Small intestine (tissue), 7 donors: ENCODE data around the gene ETV7. TPM values are rescaled to one million over a fixed set of nuclear protein-coding genes. Genes with fewer than 3 reads are reported as not detected.

ENCODE experiments used
- DNase-seq, 2 donors: peaks; one replicate each; pipeline versions ENCODE4 v3.0.0 to v3.0.0-alpha.2; 2013
- FAIRE-seq: peaks from 2 replicates; lab custom pipeline; 2012; peaks lifted over from hg19 to GRCh38; lab: Jason Lieb, UNC
- H3K27ac ChIP-seq, 3 donors: one replicate each; pipeline ENCODE4 v1.5.1; 2013; ENCODE audit warnings: low read length in 2 of 3, mild to moderate bottlenecking in 2 of 3, control low read depth in 1 of 3, inconsistent platforms in 1 of 3, low read depth in 1 of 3, moderate library complexity in 1 of 3
- H3K27me3 ChIP-seq, 3 donors: one replicate each; pipeline ENCODE4 v1.6.1; 2013; ENCODE audit warnings: low read length in 3 of 3, inconsistent platforms in 1 of 3; ENCODE audit not compliant: control insufficient read depth in 3 of 3, insufficient read depth in 3 of 3
- H3K36me3 ChIP-seq, 3 donors: one replicate each; pipeline ENCODE4 v1.6.1; 2013; ENCODE audit warnings: low read length in 3 of 3, inconsistent platforms in 1 of 3, low read depth in 1 of 3, mild to moderate bottlenecking in 1 of 3, moderate library complexity in 1 of 3; ENCODE audit not compliant: control insufficient read depth in 3 of 3, insufficient read depth in 2 of 3
- H3K4me1 ChIP-seq, 3 donors: one replicate each; pipeline ENCODE4 v1.6.1; 2013; ENCODE audit warnings: low read length in 2 of 3, inconsistent platforms in 1 of 3, low read depth in 1 of 3, mild to moderate bottlenecking in 1 of 3, moderate library complexity in 1 of 3; ENCODE audit not compliant: control insufficient read depth in 3 of 3, insufficient read depth in 2 of 3
- H3K4me3 ChIP-seq, 3 donors: one replicate each; pipeline ENCODE4 v1.5.1; 2013; ENCODE audit warnings: low read length in 3 of 3, control low read depth in 1 of 3, inconsistent platforms in 1 of 3, low read depth in 1 of 3, mild to moderate bottlenecking in 1 of 3, moderate library complexity in 1 of 3
- H3K9me3 ChIP-seq, 2 donors: one replicate each; pipeline ENCODE4 v1.6.1; 2013; ENCODE audit warnings: low read depth in 1 of 2, low read length in 1 of 2; ENCODE audit not compliant: control insufficient read depth in 2 of 2, insufficient read depth in 1 of 2
- WGBS, 3 donors: extraction: QIAGEN DNeasy Blood & Tissue Kit; methylation state at CpG; one replicate each; pipeline ENCODE4 v1.1.7; 2013; 5-methylcytosine and 5-hydroxymethylcytosine counted together
- polyA plus RNA-seq, 4 donors: library from polyadenylated mRNA; stranded (reverse) in 3 of 4; unstranded in 1 of 4; fragments of 200-250 nt in 3 of 4; fragments of 120-200 nt in 1 of 4; gene quantifications; one replicate each; pipeline versions ENCODE4 v1.2.1 to v1.2.3, GENCODE V29; 2013
- donor health status: healthy with polysubstance abuse.
- donor health status: control.
- donor health status: control.
- donor health status: Bipolar disorder and iron deficiency.
- donor health status: healthy.

ETV7 gene
- polyA plus RNA-seq, 4 donors: 7.4 to 26.2 (median 16.0) TPM

DNA sequence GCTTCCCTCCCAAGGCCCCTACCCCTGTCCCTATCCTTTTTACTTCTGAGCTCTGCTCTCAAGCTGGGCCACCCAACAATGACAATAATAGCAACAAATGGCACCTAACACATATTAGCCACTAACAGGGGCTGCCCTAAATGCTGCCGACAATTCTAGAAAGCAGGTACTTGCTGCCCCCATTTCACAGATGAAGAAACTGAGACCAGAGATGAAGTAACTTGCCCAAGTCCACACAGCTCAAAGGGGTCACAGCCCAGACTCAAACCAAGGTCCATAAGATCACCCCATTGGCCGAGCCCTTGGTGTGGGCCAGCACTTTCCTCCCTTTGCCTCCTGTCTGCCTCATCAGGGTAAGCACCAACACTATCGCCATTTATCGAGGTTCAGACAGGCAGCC is 62.8 kb downstream of the ETV7 start:
- DNase-seq: no peak
- Histone ChIP-seq H3K27ac (no peak overlapping the region), H3K27me3 (no peaks in the 10 kb centered on the region), H3K4me1 (peaks cover 0 to 12% (median 2%) of the 10 kb centered on the region in 3 donors), H3K4me3 (no peak overlapping the region), H3K9me3 (no peaks in the 10 kb centered on the region), H3K36me3 (peaks cover 2 to 85% (median 40%) of the 10 kb centered on the region in 3 donors)
- FAIRE-seq: no peak
- 92 to 98% (median 94%) methylated on average over 4 of the region's 4 CpGs for WGBS, 3 donors

DNA sequence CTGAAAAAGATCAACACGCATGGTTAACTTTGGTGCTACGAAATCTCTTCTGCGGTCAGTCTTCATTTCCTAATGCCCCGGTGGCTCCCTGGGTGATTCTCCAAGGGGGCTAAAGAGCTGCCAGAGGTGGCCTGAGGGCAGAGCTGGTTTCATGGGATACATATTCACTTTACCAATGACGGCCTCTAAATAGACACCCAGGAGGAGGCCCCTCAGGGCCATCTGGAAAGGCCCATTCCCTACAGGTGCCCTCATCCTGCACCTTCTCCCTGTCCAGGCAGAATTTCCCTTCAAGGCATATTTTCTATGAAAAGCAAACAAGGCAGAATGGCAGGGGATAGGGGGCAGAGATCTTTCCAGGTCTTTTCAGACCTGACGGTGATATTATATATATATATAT is 63.3 kb downstream of the ETV7 start:
- Histone ChIP-seq H3K36me3 (peaks cover 2 to 84% (median 40%) of the 10 kb centered on the region in 3 donors), H3K9me3 (no peaks in the 10 kb centered on the region), H3K27me3 (no peaks in the 10 kb centered on the region), H3K27ac (no peak overlapping the region), H3K4me1 (peaks cover 0 to 16% (median 2%) of the 10 kb centered on the region in 3 donors), H3K4me3 (no peak overlapping the region)
- 94 to 96% (median 96%) methylated on average over 6 of the region's 6 CpGs for WGBS, 3 donors
- DNase-seq (no peak), FAIRE-seq (no peak)

DNA sequence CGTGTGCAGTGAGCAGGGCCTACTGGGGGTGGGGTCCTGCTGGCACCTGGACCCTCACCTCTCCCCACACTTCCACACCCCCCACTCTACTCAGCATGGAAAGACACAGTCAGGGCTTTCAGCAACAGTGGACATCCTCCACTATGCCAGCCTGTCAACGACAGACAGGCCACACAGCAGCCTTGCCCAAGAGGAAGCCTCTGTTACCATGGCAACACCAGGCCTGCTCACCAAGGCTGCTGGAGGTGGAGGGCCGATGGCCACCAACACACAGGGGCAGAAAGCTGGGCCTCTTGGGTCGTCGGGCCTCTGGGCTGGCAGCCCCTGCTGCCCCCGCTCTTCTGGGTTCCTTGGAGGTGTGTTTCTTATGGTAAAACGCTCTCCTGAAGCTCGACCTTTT is 64.4 kb downstream of the ETV7 start:
- Histone ChIP-seq H3K27me3 (no peaks in the 10 kb centered on the region), H3K9me3 (no peaks in the 10 kb centered on the region), H3K36me3 (peaks cover 2 to 76% (median 33%) of the 10 kb centered on the region in 3 donors), H3K4me1 (peaks cover 0 to 21% (median 2%) of the 10 kb centered on the region in 3 donors), H3K4me3 (no peak overlapping the region), H3K27ac (no peak overlapping the region)
- 80 to 84% (median 82%) methylated on average over 8 of the region's 8 CpGs for WGBS, 3 donors
- no peak for FAIRE-seq
- no peak for DNase-seq

DNA sequence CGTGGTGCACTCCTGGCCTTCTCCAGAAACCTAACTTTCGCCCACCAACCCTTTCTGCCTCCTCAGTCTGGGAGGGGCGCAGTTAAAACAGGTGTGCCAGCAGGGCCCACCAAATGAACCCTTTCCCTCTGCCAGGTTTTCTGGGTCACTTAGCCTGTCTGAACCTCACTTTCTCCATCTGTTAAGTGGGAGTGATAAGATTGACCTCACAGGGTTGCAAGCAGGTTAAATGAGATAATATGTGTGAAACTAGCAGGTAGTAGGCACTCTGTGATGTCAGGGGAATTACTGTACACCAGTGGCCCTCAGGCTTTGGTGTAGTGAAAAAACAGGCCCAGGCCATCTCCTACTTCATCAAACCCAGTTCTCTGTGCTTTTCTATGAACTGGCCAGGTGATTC is 64.9 kb downstream of the ETV7 start:
- H3K4me3 ChIP-seq: no peak overlapping the region
- H3K27me3 ChIP-seq: no peaks in the 10 kb centered on the region
- no peaks in the 10 kb centered on the region for H3K9me3 ChIP-seq
- DNase-seq (no peak), FAIRE-seq (no peak)
- H3K4me1 ChIP-seq: peaks cover 0 to 21% (median 2%) of the 10 kb centered on the region in 3 donors
- H3K27ac ChIP-seq: no peak overlapping the region
- peaks cover 2 to 76% (median 33%) of the 10 kb centered on the region in 3 donors for H3K36me3 ChIP-seq
- 81 to 86% (median 86%) methylated on average over 3 of the region's 3 CpGs for WGBS, 3 donors

DNA sequence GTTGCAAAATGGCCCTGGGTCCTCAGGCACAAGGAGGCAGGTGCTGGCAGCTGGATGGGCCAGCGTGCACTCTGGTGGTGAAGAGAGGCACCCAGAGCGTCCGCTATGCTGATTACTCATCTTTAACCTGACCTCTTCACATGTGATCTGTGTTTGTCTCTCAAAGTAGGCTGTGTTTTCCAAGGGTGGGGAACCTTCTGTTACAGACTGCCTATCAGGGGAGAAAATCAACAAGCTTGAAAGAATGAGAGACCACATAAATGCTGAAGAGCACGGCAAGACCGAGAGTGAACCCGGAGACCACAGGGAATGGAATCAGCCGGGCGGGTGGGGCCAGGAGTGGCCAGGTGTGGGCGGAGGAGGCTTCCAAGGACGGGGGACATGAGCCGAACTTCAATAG is 67.0 kb downstream of the ETV7 start:
- peak overlapping the region in 1 of 3 donors; percentile 8 for H3K27ac ChIP-seq
- no peak overlapping the region for H3K4me3 ChIP-seq
- peaks cover 2 to 62% (median 30%) of the 10 kb centered on the region in 3 donors for H3K36me3 ChIP-seq
- no peaks in the 10 kb centered on the region for H3K9me3 ChIP-seq
- WGBS, 3 donors: 79 to 85% (median 82%) methylated on average over 11 of the region's 11 CpGs
- FAIRE-seq (no peak), DNase-seq (peak; percentile 27 to 60)
- peaks cover 0 to 18% (median 2%) of the 10 kb centered on the region in 3 donors for H3K4me1 ChIP-seq
- no peaks in the 10 kb centered on the region for H3K27me3 ChIP-seq

DNA sequence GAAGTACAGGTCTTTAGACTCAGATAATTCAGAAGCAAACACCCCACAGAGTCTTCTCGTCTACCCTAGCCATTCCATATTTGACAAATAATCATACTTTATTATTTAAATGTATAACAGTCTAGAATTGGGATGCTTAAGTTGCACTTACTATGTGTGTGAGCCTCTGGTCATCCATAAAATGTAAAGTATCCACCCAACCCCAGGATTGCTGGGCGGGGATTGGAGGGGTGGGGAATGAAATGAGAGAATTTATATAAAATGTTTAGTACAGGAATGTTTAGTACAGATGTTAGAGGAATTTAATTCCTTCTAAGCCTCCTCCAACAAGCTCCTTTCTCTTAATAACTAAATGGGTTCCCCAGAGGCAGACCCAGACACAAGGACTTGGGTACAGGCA is 67.6 kb downstream of the ETV7 start:
- Histone ChIP-seq H3K9me3 (no peaks in the 10 kb centered on the region), H3K27me3 (no peaks in the 10 kb centered on the region), H3K27ac (peak overlapping the region in 1 of 3 donors; percentile 22), H3K4me3 (no peak overlapping the region), H3K4me1 (peaks cover 0 to 18% (median 2%) of the 10 kb centered on the region in 3 donors), H3K36me3 (peaks cover 0 to 56% (median 25%) of the 10 kb centered on the region in 3 donors)
- FAIRE-seq (no peak), DNase-seq (no peak)
- 50 to 80% (median 63%) methylated on average over 2 of the region's 2 CpGs for WGBS, 3 donors

DNA sequence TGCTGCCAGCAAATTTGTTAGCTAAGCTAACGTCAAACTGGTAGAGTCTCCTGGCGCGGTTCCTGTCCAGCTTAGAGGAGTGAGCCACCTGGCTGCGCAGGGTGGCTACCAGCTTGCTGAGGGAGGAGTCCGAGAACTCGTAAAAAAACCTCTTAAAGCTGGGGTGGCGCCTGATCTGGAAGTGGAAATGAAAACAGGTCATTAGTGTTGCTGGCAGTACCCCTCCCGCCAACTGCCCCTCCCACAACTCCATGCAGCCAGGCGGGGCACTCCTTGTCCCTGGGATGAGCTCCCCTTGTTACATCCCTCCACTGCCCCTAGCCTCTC is 68.1 kb downstream of the ETV7 start:
- H3K27me3 ChIP-seq: no peaks in the 10 kb centered on the region
- peaks cover 0 to 20% (median 2%) of the 10 kb centered on the region in 3 donors for H3K4me1 ChIP-seq
- no peaks in the 10 kb centered on the region for H3K9me3 ChIP-seq
- H3K4me3 ChIP-seq: no peak overlapping the region
- 18 to 74% (median 37%) methylated on average over 9 of the region's 9 CpGs for WGBS, 3 donors
- DNase-seq: peak; percentile 46 to 79
- peaks cover 0 to 52% (median 21%) of the 10 kb centered on the region in 3 donors for H3K36me3 ChIP-seq
- FAIRE-seq: no peak
- H3K27ac ChIP-seq: no peak overlapping the region

DNA sequence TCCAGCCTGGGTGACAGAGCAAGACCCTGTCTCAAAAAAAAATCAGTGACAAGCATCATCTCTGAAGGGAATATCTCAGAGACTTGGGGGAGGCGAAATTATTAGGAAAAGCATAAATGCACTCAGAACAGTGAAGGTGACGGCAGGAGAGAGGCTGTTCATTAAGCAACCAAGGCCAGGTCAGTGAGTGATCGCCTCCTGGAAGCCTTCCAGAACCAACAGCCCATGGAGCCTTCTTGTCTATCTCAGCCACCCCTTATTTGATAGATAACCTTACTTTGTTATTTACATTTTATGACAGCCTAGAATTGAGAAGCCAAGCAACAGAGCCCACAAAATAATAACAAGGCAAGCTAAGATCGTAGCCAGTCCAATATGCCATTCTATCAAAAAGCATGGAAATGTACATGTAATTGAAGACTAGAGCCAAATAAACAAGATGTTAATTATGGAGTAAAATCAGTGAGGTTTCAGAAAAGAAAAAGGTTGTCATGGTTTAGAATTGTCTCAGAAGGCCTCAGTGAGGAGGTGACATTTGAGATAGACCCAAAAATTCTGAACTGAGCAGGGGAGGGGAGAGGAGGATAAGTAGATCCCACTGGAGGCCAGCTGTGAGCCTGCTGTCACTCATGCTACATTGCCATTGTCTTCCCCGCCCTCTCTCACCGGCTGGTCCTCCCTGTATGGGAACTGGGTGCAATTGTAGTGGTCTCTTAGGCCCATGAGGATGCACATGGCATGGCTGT is 68.6 kb downstream of the ETV7 start:
- peaks cover 0 to 48% (median 17%) of the 10 kb centered on the region in 3 donors for H3K36me3 ChIP-seq
- WGBS, 3 donors: 30 to 75% (median 46%) methylated on average over 6 of the region's 6 CpGs
- FAIRE-seq (no peak), DNase-seq (peak in 1 of 2 donors; percentile 78)
- peaks cover 0 to 25% (median 2%) of the 10 kb centered on the region in 3 donors for H3K4me1 ChIP-seq
- H3K27me3 ChIP-seq: no peaks in the 10 kb centered on the region
- no peak overlapping the region for H3K4me3 ChIP-seq
- no peaks in the 10 kb centered on the region for H3K9me3 ChIP-seq
- no peak overlapping the region for H3K27ac ChIP-seq
